Stimulated activated naive CD8-positive, alpha-beta T cell treated with anti-CD3 and anti-CD28 coated beads, Interleukin-15, amount 100 ng/mL, for 72 hours (primary cell): ENCODE measurements around the gene C10orf105.
A peak's percentile ranks its signal among the peaks of the same experiment; 100 is the strongest.

Source experiments
- ATAC-seq: fragments of 150-1000 bp; cut with Tn5 transposase; 2 replicates; pipeline ENCODE4 v1.10.0; 2021; ENCODE audit warnings: mild to moderate bottlenecking, moderate library complexity
- DNase-seq, 2 donors: peaks; one replicate each; pipeline ENCODE4 v3.0.0; 2021 to 2022
- H3K27ac Mint-ChIP-seq, 2 donors: one replicate each; pipeline ENCODE4 v1.8.0; 2022; ENCODE audit warnings: mild to moderate bottlenecking in 2 of 2, mixed read lengths in 2 of 2, moderate library complexity in 2 of 2
- H3K27me3 Mint-ChIP-seq: one replicate; pipeline ENCODE4 v1.8.0; 2022; ENCODE audit warnings: mixed read lengths
- H3K4me1 Mint-ChIP-seq: one replicate; pipeline ENCODE4 v1.8.0; 2022; ENCODE audit warnings: mild to moderate bottlenecking, mixed read lengths
- H3K4me3 Mint-ChIP-seq, 2 donors: one replicate each; pipeline ENCODE4 v1.8.0; 2022; ENCODE audit warnings: mild to moderate bottlenecking in 2 of 2, mixed read lengths in 2 of 2, moderate library complexity in 1 of 2
- H3K9me3 Mint-ChIP-seq, 2 donors: one replicate each; pipeline ENCODE4 v1.8.0; 2022; ENCODE audit warnings: mixed read lengths in 2 of 2

C10orf105 gene

DNA sequence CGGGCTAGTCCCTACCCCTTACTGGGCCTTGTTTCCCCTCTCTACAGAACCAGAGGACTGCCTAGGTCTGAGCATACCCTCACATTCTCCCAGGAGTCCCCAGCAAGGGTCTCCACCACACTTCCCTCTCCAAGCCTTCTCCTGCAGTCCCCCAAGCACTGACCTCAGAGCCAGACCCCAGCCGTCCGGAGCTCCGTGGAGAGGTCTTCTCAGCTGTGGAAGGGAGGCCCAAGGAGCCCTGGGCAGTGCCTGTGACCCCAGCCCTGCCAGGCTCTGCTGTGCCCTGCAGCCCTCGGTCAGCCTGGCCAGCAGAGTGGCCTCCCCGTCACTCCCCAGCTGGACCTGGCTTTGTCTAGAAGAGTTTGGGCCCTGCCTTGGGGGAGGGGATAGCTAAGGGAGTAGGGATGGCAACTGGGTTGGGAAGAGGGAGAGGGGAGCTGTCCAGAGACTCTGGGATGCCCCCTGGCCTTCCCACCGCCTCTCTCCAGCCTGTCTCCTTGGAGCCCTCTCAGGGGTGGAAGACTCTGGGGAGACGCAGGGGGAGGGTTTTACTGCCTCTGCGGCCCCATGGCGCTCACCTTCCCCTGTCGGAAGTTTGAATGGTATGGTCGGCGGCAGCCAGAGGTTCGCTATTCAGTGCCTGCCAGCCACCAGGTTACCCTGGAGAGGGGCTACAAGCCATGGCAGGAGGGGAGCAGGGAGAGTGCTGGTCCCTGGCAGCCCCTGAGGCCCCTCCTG lies at the start of gene C10orf105:
TSS of gene C10orf105 (minus strand) at position 315 of the 738 bp plus-strand sequence. CDS start 3,441 bp downstream, outside the sequence.
- Mint-ChIP-seq H3K27ac (peak within 1 kb of the TSS; percentile 54 to 57), H3K4me3 (no peak within 1 kb of the TSS), H3K27me3 (no peaks in the 10 kb centered on the region), H3K4me1 (peaks cover 58% of the 10 kb centered on the region), H3K9me3 (no peaks in the 10 kb centered on the region)
- ATAC-seq (no peak), DNase-seq (no peak)

DNA sequence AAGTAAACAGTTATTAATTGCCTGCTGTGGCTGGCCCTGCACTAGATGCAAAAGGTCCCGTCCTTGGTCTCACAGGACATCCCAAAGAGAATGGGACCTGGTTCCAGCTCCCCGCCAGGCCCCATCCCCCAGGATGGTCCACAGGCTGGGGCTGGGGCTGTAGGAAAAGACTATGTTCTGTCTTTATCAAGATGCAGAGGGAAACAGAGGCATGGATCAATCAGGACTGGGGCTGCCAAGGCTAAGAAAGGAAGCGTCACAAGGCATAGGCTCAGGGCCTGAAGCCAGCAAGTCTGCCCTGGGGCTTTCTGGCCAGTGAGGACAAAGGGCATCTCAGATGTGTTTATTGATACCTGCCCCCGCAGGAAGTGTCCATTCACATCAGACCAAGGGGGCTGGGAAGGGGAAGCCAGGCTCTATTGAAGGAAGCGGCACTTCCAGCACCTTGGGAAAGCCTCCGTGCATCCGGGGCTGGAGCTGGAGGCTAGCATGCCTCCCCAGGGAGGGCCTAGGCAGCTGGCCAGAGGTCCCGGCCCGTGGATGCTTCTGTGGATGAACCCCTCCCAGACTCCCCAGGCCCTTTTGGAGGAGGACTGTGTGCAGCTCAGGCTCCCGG lies 48.0 kb upstream of the C10orf105 start:
- ATAC-seq, result no peak
- no peak for DNase-seq
- Mint-ChIP-seq H3K4me1 (peaks cover 94% of the 10 kb centered on the region), H3K9me3 (no peaks in the 10 kb centered on the region), H3K27ac (peak overlapping the region; percentile 95 to 98), H3K4me3 (peak overlapping the region; percentile 71 to 83), H3K27me3 (no peaks in the 10 kb centered on the region)

DNA sequence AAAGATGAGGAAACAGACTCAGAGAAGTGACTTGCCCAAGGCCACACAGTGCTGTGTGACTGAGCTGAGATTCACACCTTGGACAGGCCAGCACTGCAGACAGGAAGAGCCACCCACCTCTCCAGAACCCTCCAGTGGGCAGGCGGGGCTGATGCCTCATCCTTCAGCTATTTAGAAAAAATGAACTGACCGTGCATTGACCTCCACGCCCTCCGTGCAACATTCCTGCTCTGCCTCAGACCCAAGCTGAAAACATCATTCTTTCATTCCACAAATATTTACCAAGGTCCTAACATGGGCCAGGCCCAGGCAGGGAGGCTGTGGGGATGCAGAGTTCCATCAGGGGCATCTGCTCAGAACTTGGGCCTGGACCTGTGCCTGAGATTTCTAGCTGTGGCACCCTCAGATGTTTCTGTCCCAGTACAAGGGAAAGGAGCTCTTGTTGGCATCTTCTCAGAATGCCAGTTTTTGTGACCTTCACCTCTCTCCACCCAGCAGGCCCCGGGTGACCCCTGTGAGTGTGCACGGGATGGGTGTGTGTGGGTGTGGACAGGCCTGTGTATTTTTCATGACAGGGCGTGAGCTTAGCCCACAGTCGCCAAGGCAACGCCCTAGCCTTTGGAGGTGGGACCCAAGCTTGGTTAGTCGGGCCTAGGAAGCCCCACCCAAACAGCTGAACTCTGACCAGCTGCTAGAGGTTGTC lies 47.3 kb upstream of the C10orf105 start:
- Mint-ChIP-seq H3K4me1 (peaks cover 94% of the 10 kb centered on the region), H3K9me3 (no peaks in the 10 kb centered on the region), H3K4me3 (peak overlapping the region; percentile 71 to 83), H3K27ac (peak overlapping the region; percentile 95 to 98), H3K27me3 (no peaks in the 10 kb centered on the region)
- no peak for ATAC-seq
- DNase-seq, result no peak

DNA sequence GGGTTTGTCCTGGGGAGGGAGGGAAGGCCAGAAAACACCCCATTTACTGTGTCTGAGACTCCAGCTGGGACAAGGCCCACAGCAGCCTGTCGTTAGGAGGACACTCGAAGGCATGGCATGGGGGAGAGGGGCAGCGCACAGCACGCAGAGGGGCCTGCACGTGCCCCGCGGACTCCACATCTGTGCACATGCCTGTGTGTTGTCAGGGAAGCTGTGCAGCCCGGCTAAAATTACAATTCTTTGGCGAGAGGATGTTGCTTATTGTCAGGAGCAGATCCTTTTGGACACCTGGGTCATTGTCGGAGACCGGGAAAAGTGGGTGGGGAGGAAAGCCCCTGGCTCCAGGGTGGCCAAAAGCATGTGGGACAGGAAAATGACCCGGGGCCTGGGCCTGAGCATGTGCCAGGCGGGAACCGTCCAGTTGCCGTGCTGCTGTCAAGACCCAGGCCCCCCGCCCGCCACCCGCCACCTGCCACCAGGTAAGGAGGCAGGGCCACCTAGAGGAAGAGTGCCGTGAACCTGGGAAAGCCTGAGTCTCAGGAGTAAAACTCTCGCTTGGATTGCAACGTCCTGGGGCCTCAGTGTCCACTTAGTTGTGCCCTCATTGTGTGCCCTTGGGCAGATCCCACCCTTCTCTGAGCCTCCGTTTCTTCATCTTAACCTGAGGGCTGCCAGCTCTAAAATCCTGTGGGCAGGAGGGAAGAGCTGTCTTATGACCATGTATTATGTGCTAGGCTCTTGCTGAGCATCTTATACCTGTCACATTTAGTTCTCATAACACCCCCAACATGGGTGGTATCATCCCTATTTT lies 46.5 kb upstream of the C10orf105 start:
- Mint-ChIP-seq H3K4me1 (peaks cover 94% of the 10 kb centered on the region), H3K27ac (peak overlapping the region; percentile 55 to 97), H3K27me3 (no peaks in the 10 kb centered on the region), H3K9me3 (no peaks in the 10 kb centered on the region), H3K4me3 (peak overlapping the region; percentile 36 to 59)
- DNase-seq (no peak), ATAC-seq (no peak)

DNA sequence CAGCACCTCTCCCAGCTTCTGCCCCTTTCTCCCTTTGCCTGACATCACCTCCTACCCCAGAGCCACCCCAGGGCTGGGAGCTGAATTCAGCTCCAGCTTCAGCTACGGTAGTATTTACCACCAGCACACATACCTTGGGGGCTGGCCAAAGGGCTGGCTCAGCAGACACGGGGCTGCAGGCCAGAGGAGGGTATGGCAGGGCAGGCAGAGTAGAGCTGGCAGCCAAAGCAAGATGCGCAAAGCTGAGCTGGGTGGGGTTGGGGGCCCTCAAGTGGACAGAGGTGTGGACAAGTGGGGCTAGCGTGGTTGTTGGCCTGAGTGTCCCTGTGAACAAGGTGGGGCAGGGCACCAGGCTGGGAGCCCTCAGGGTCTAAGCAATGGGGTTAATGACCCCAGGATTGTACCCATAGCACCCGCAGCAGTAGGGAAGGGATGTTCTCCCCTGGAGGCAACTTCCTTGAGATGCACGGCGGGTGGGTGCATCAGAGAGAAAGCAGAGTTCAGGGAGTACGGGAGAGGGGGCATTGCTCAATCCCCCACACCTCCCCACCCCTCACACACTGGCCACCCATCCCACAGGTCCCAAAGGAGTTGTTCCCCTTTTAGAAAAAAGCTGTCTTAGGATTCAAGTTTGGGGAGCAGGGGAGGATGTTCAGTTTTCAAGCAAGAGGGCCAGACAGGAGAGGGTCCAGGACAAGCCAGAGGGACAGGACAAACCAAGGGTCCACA lies 45.8 kb upstream of the C10orf105 start:
- DNase-seq, result no peak
- Mint-ChIP-seq H3K4me1 (peaks cover 94% of the 10 kb centered on the region), H3K4me3 (peak overlapping the region; percentile 36 to 70), H3K9me3 (no peaks in the 10 kb centered on the region), H3K27ac (peak overlapping the region; percentile 93 to 97), H3K27me3 (no peaks in the 10 kb centered on the region)
- no peak for ATAC-seq

GRCh38 chr10:71763352-71764127 lies 44.0 kb upstream of the C10orf105 start:
- Mint-ChIP-seq H3K4me3 (no peak overlapping the region), H3K9me3 (no peaks in the 10 kb centered on the region), H3K27ac (peak overlapping the region; percentile 5 to 91), H3K4me1 (peaks cover 92% of the 10 kb centered on the region), H3K27me3 (no peaks in the 10 kb centered on the region)
- no peak for ATAC-seq
- DNase-seq, result no peak

DNA sequence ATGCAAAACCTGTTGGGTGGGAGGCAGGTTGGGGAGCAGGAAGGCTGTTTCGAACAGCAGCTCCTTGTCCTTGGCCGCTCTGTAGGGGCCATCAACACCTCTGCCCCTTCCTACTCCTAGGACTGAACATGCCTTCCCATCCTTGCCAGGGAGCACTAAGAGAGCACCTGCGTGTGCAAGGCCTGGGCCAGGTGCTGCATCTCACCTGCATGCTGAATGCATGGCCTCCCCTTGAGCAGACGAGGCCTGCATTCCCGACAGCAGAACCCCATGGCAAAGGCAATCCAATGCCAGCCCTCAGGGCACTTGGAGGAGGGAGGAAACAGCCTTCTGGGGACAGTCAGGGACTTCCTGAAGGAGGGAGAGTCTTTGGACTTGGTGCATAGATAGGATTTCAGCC lies 42.7 kb upstream of the C10orf105 start:
- no peaks in the 10 kb centered on the region for H3K27me3 Mint-ChIP-seq
- peaks cover 92% of the 10 kb centered on the region for H3K4me1 Mint-ChIP-seq
- no peak overlapping the region for H3K27ac Mint-ChIP-seq
- ATAC-seq (no peak), DNase-seq (no peak)
- H3K9me3 Mint-ChIP-seq, result no peaks in the 10 kb centered on the region
- no peak overlapping the region for H3K4me3 Mint-ChIP-seq

DNA sequence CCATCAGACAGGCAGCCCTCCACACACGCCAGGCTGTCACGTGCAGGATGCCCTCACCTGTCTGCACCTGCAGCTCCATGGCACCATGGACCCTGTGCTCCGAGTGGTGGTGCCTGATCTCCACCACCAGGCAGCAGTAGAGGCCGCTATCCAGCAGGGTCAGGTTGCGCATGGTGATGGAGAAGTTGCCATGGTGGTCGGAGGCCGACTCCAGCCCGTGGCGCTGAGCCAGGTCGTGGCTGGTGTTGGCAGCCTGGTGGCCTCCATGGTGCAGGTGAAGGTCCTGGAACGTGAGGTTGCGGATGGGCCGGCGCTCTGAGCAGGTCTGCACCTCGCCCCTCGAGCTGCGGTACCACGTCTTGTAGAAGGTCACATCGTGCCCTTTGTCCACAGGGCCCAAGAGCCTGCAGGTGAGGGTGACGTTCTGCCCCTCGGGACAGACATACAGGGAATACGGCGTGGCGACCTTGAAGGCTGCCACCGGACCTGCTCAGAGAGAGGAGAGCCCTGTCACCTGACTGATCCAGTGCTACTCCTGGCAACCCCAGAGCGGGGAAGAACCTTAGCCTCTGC lies 42.0 kb upstream of the C10orf105 start:
- no peak for ATAC-seq
- H3K27ac Mint-ChIP-seq, result peak overlapping the region in 1 of 2 donors; percentile 16

DNA sequence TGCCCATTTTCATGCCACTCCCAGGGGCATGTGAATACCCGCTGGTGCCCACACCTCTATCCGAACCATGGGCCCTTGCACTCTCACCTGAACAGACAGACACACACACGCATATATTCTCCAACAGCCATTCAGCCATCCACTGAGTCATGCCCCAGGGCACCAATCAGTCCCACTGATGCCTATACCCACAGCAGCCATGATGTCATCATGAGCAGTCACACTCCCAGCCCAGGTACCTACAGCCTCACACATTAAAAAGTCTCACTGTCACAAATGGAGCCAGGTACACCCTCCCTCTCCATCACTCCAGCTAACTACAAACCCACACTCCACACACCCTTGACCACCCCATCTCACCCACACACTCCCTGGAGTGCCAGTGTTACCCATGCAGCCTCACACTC lies 41.5 kb upstream of the C10orf105 start:
- no peaks in the 10 kb centered on the region for H3K9me3 Mint-ChIP-seq
- peaks cover 92% of the 10 kb centered on the region for H3K4me1 Mint-ChIP-seq
- H3K27me3 Mint-ChIP-seq, result no peaks in the 10 kb centered on the region
- no peak overlapping the region for H3K4me3 Mint-ChIP-seq
- DNase-seq, result no peak
- ATAC-seq, result peak; percentile 62
- H3K27ac Mint-ChIP-seq, result peak overlapping the region in 1 of 2 donors; percentile 14

More for the DNA sequence above, 42.0 kb upstream of the C10orf105 start:
- peaks cover 92% of the 10 kb centered on the region for H3K4me1 Mint-ChIP-seq
- H3K27me3 Mint-ChIP-seq, result no peaks in the 10 kb centered on the region
- DNase-seq, result no peak
- H3K4me3 Mint-ChIP-seq, result no peak overlapping the region
- no peaks in the 10 kb centered on the region for H3K9me3 Mint-ChIP-seq

- Mint-ChIP-seq H3K27me3 (no peaks in the 10 kb centered on the region), H3K27ac (peak overlapping the region; percentile 82 to 90), H3K9me3 (no peaks in the 10 kb centered on the region), H3K4me1 (peaks cover 94% of the 10 kb centered on the region), H3K4me3 (peak overlapping the region; percentile 70 to 80)
- ATAC-seq, result peak; percentile 20
- DNase-seq, result no peak
Observed at GRCh38 chr10:71757399-71757922, 37.9 kb upstream of the C10orf105 start.

DNA sequence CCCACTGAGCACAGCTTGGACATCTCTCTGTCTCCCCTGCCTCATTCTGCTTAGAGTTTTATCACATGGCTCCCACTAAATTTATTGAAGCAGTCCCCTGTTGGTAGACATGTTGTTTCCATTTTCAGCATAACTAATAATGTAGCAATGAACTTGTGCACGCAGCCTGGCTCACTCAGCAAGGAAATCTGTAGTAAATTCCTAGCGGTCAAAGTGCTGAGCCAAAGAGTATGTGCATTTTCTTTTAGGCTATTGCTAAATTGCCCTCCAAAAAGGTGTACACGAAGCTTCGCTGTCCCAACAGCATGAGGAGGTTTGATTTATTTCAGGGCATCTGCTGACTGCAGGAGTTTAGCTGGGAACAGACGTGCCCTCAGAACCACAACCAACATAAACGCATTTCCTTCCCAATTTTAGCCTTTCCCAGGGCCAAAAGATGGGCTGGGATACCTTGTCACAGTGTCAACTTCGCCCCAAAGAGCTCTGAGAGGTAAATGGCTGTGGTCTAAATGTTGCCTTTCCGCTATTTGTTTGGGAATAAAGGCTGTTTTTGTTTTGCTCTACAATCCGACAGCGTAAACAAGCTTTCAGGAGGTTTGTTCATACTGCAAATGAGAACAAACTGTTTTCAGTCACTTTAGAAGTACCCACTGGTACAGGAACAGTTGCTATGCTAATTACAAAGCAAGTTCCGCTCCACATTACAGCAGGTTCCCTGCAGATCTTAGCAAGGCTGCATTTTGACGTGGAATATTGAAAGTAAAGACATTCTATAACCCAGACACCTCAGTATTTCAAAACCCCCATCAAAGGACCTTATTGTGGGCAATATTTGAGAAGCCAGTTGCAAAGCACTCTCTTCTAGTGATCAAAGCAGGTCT lies 37.0 kb upstream of the C10orf105 start:
- no peaks in the 10 kb centered on the region for H3K9me3 Mint-ChIP-seq
- H3K4me3 Mint-ChIP-seq, result peak overlapping the region; percentile 70 to 80
- H3K27me3 Mint-ChIP-seq, result no peaks in the 10 kb centered on the region
- peak; percentile 87 for ATAC-seq
- H3K27ac Mint-ChIP-seq, result peak overlapping the region; percentile 82 to 90
- peaks cover 94% of the 10 kb centered on the region for H3K4me1 Mint-ChIP-seq
- DNase-seq, result peak in 1 of 2 donors; percentile 55

DNA sequence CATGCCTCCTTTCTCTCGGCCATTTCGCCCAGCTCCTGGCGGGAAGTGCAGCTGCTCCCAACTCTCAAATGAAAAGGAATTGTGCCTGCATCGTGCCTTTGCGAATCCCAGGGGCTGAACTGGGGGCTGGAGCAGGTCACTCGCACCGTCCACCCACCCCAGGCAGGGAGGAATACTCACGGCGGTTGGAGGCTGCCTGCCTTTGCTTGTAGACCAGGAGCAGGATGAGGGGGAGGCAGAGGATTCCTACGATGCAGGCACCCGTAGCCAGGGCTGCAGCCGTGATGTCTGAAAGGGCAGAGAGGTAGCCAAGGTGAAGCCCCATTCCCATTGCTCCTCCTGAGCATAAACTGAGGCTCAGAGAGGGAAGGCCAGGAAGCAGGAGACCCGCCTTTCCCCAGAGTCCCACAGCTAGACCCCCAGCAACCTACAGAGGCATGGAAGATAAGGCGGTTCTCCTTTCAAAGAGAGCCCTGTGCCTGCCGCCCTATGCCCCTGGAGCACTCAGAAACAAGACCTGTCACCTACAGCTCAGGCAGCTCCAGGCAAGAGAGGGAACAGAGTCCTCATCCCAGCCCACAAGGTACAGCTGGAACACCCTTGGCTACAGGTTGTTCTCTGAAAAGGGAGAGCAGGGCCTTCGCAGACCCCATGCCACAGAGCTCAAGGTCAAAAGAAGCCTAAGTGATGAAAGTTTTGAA lies 35.8 kb upstream of the C10orf105 start:
- no peaks in the 10 kb centered on the region for H3K27me3 Mint-ChIP-seq
- ATAC-seq (no peak), DNase-seq (no peak)
- H3K9me3 Mint-ChIP-seq, result no peaks in the 10 kb centered on the region
- no peak overlapping the region for H3K4me3 Mint-ChIP-seq
- peaks cover 94% of the 10 kb centered on the region for H3K4me1 Mint-ChIP-seq
- peak overlapping the region in 1 of 2 donors; percentile 87 for H3K27ac Mint-ChIP-seq
